Measurements from ENCODE around the gene TTYH2.
"Not testable (repeated sequence)": the region's sequence is repeated elsewhere in the genome, so short reads cannot be mapped to it uniquely, and the experiment has no call there.

TTYH2 gene

DNA sequence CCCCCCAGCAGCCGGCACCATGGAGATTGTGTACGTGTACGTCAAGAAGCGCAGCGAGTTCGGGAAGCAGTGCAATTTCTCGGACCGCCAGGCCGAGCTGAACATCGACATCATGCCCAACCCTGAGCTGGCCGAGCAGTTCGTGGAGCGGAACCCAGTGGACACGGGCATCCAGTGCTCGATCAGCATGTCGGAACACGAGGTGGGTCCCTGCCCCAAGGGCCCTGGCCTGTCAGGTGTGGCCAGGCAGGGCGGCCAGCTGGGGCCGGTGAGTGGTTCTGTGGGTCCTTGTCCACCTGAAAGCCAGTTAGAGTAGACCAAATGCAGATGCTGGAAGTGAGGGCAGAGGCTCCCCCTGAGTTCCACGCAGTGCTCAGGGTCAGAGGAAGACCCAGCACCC lies 68.4 kb downstream of the TTYH2 start:
- Histone ChIP-seq H3K4me3 (no peak overlapping the region), H3K27me3 (peaks cover 0 to 21% of the 10 kb centered on the region in 2 donors), H3K36me3 (no peaks in the 10 kb centered on the region), H3K9me3 (no peaks in the 10 kb centered on the region), H3K27ac (no peak overlapping the region), H3K4me1 (no peaks in the 10 kb centered on the region)
- intact Hi-C loops (cut with DNase I; ENCODE audit: low total_unique reads), result loop anchor here (10.0 kb wide), 1 partner anchor 187 kb away; no protein-coding TSS in a partner anchor
- TF ChIP-seq, protein P1, sequence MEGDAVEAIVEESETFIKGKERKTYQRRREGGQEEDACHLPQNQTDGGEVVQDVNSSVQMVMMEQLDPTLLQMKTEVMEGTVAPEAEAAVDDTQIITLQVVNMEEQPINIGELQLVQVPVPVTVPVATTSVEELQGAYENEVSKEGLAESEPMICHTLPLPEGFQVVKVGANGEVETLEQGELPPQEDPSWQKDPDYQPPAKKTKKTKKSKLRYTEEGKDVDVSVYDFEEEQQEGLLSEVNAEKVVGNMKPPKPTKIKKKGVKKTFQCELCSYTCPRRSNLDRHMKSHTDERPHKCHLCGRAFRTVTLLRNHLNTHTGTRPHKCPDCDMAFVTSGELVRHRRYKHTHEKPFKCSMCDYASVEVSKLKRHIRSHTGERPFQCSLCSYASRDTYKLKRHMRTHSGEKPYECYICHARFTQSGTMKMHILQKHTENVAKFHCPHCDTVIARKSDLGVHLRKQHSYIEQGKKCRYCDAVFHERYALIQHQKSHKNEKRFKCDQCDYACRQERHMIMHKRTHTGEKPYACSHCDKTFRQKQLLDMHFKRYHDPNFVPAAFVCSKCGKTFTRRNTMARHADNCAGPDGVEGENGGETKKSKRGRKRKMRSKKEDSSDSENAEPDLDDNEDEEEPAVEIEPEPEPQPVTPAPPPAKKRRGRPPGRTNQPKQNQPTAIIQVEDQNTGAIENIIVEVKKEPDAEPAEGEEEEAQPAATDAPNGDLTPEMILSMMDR (IDR thresholded peaks at IDR 0.05), result no peak
- no peak for DNase-seq

DNA sequence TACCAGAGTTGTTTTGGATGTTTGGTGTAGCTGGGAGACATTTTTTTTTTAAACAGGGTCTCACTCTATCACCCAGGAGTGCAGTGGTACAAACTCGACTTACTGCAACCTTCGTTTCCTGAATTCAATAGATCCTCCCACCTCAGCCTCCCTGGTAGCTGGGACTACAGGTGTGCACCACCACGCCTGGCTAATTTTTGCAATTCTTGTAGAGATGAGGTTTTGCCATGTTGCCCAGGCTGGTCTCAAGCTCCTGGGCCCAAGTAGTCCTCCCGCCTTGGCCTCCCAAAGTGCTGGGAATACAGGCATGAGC lies 68.9 kb downstream of the TTYH2 start:
- H3K36me3 ChIP-seq, H3K27ac ChIP-seq, DNase-seq, H3K4me3 ChIP-seq, H3K4me1 ChIP-seq, H3K9me3 ChIP-seq: not testable (repeated sequence)
- peaks cover 0 to 21% of the 10 kb centered on the region in 2 donors for H3K27me3 ChIP-seq
- intact Hi-C loops (cut with DNase I; ENCODE audit: low total_unique reads), result loop anchor here (10.0 kb wide), 1 partner anchor 187 kb away; no protein-coding TSS in a partner anchor

DNA sequence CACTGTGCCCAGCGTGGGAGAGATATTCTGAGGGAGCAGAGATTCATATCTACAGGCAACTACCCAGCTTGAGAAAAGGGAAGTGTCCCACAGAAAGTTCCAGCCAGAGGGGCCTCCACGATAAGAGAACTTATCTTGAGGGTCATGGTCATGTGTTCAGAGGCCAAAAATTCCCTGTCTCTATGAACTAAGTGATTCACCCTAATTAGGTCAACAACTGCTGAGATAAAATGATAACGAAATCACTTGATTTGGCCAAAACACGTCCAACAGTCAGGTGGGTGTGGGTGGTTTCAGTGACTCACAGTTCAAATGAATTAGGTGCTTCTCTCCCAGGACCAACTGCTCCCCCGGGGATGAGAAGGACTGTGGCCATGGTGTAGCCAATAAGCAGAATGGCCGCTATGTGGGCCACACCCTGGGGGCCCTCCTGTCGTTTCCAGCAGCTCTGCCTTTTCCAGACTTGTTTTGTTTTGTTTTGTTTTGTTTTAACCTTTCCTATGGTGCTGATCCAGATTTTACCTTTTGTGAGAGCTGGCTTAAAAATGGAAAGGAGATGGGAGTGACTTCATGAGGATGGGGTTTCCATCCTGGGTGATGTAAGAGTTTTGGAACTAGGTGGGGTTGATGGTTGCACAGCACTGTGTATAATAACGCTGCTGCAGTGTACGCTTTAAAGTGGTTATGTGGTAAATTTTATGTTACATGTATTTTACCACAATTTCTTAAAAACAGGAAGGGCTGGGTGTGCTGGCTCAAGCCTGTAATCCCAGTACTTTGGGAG lies 69.4 kb downstream of the TTYH2 start:
- intact Hi-C loops (cut with DNase I; ENCODE audit: low total_unique reads), result loop anchor here (10.0 kb wide), 1 partner anchor 188 kb away; no protein-coding TSS in a partner anchor
- H3K27me3 ChIP-seq, result peaks cover 0 to 19% of the 10 kb centered on the region in 2 donors
- no peak overlapping the region for H3K4me3 ChIP-seq
- no peaks in the 10 kb centered on the region for H3K36me3 ChIP-seq
- no peaks in the 10 kb centered on the region for H3K9me3 ChIP-seq
- DNase-seq, result no peak
- H3K4me1 ChIP-seq, result no peaks in the 10 kb centered on the region
- TF ChIP-seq, protein P1 (IDR thresholded peaks at IDR 0.05), result no peak
- H3K27ac ChIP-seq, result no peak overlapping the region

DNA sequence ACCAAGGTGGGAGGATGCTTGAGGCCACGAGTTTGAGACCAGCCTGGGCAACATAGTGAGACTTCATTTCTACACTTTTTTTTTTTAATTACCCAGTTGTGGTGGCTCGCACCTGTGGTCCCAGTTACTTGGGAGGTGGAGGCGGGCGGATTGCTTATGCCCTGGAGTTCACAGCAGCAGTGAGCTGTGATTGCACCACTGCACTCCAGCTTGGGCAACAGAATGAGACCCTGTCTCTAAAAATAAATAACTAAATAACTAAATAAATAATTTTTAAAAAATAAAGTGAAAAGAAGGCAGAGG lies 70.0 kb downstream of the TTYH2 start:
- intact Hi-C loops (cut with DNase I; ENCODE audit: low total_unique reads), result loop anchor here (10.0 kb wide), 1 partner anchor 189 kb away; no protein-coding TSS in a partner anchor
- H3K4me1 ChIP-seq, result no peaks in the 10 kb centered on the region
- no peaks in the 10 kb centered on the region for H3K9me3 ChIP-seq
- H3K36me3 ChIP-seq, result no peaks in the 10 kb centered on the region
- TF ChIP-seq, protein P1 (IDR thresholded peaks at IDR 0.05), result no peak
- H3K27ac ChIP-seq, result no peak overlapping the region
- H3K4me3 ChIP-seq, result no peak overlapping the region
- H3K27me3 ChIP-seq, result peaks cover 0 to 19% of the 10 kb centered on the region in 2 donors
- no peak for DNase-seq

DNA sequence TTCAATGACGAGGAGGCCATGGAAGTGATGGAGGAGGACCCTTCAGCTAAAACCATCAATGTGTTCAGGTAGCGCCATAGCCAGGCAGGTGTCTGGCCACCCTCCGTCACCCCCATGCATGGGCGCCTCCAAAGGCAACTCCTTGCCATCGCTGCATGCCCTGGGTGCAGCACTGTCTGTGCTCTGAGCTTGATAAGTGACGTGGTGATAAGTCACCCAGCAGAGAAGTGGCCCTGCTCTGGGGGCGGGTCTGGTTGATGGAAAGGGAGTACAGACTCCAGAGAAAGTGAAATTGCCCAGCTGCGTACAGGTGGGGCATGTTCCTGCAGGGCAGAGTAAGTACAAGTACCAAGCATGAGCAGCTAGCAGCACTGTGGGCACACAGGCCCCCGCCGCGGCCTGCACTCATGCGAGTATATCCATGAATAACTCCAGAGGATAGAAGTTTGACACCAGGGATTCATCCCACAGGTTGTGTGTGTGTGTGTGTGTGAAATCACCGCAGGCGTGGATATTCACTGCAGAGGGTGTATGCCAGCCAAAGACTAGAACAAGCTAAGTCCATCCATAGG lies 73.7 kb downstream of the TTYH2 start:
- intact Hi-C loops (cut with DNase I; ENCODE audit: low total_unique reads), result loop anchor here (10.0 kb wide), 1 partner anchor 192 kb away; no protein-coding TSS in a partner anchor
- H3K9me3 ChIP-seq, result no peaks in the 10 kb centered on the region
- no peaks in the 10 kb centered on the region for H3K4me1 ChIP-seq
- H3K27ac ChIP-seq, result no peak overlapping the region
- H3K36me3 ChIP-seq, result no peaks in the 10 kb centered on the region
- no peak overlapping the region for H3K4me3 ChIP-seq
- no peak for DNase-seq
- peaks cover 0 to 19% of the 10 kb centered on the region in 2 donors for H3K27me3 ChIP-seq
- TF ChIP-seq, protein P1 (IDR thresholded peaks at IDR 0.05), result no peak

DNA sequence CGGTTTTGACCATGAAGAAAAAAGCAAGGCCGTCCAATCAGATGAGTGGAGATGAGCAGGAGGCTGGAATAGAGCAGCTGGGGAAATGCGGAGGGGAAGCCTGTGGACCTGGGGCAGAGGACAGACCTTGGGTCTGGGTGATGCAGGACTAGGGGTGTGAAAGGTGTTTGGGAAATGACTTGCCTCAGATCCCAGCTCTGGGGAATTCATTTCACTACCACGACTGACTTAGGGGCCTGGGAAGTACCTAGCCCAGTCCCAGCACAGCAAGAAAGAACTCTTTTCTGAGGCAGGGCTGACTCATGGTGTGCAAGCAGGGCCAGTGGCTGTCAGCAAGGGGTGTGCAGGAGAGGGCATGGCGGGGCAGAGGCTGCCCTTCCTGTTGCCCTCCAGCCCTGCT lies 75.4 kb downstream of the TTYH2 start:
- Histone ChIP-seq H3K27ac (no peak overlapping the region), H3K4me3 (no peak overlapping the region), H3K27me3 (peaks cover 0 to 11% of the 10 kb centered on the region in 2 donors), H3K4me1 (no peaks in the 10 kb centered on the region), H3K36me3 (no peaks in the 10 kb centered on the region), H3K9me3 (no peaks in the 10 kb centered on the region)
- DNase-seq, result no peak
- intact Hi-C loops (cut with DNase I; ENCODE audit: low total_unique reads), result loop anchor here (10.0 kb wide), 1 partner anchor 194 kb away; no protein-coding TSS in a partner anchor
- TF ChIP-seq, protein P1 (IDR thresholded peaks at IDR 0.05), result no peak
